Lower lobe of right lung (tissue), 2 donors: ENCODE results near the gene APMAP. TPM values are rescaled to one million over a fixed set of nuclear protein-coding genes. Genes with fewer than 3 reads are reported as not detected.

Source experiments
- ATAC-seq, 2 donors: fragments of 200-7000 bp; cut with Tn5 transposase; one replicate each; pipeline ENCODE4 v1.9.1; 2020 to 2022; ENCODE audit warnings: mild to moderate bottlenecking in 2 of 2, moderate library complexity in 2 of 2
- DNase-seq: peaks from one replicate; pipeline ENCODE4 v3.0.0-alpha.2; 2020
- H3K27ac ChIP-seq: fragments of 200-600 bp; one replicate; pipeline ENCODE4 v1.8.0; 2022
- H3K27me3 ChIP-seq: fragments of 200-600 bp; one replicate; pipeline ENCODE4 v1.8.0; 2022; ENCODE audit warnings: low read depth
- H3K36me3 ChIP-seq: fragments of 200-600 bp; one replicate; pipeline ENCODE4 v1.8.0; 2022; ENCODE audit warnings: mild to moderate bottlenecking
- H3K4me1 ChIP-seq: fragments of 200-600 bp; one replicate; pipeline ENCODE4 v1.8.0; 2022
- H3K4me3 ChIP-seq: fragments of 200-600 bp; one replicate; pipeline ENCODE4 v1.8.0; 2022; ENCODE audit warnings: mild to moderate bottlenecking
- H3K9me3 ChIP-seq: fragments of 200-600 bp; one replicate; pipeline ENCODE4 v1.8.0; 2022
- CTCF ChIP-seq: fragments of 200-600 bp; IDR thresholded peaks from one replicate; pipeline ENCODE4 v1.8.0; 2022; ENCODE audit warnings: antibody characterized with exemption, mild to moderate bottlenecking
- intact Hi-C: fragments of 100-400 bp; cut with DNase I; formaldehyde crosslinking; loops from one replicate; pipeline ENCODE4 v1.11.0; 2022
- total RNA-seq: library from RNA; stranded (reverse); fragmentation: NEBNext Ultra II Directional; extraction: Animal tissue kit (Norgen Biotek cat#: 25700); gene quantifications from one replicate; pipeline ENCODE4 v1.2.1, GENCODE V29; 2021
- donor health status: DM: no; HTN: yes; CAD: no; lungs with severe emphysema.

The APMAP gene
- total RNA-seq, 1 donor from 2014 or later, result 82.9 TPM

GRCh38 chr20:24984961-24985640 lies 7.5 kb downstream of the APMAP start:
- intact Hi-C loops, result no loop called here
- Histone ChIP-seq H3K36me3 (peaks cover 24% of the 10 kb centered on the region), H3K4me3 (no peak overlapping the region), H3K27ac (peak overlapping the region; percentile 60), H3K9me3 (no peaks in the 10 kb centered on the region), H3K27me3 (no peaks in the 10 kb centered on the region), H3K4me1 (peaks cover 42% of the 10 kb centered on the region)
- TF ChIP-seq CTCF, result no peak
- ATAC-seq, result peak; percentile 54 to 55
- DNase-seq, result no peak

GRCh38 chr20:24983896-24984295 lies 8.7 kb downstream of the APMAP start:
- Histone ChIP-seq H3K27ac (no peak overlapping the region), H3K36me3 (peaks cover 27% of the 10 kb centered on the region), H3K4me3 (no peak overlapping the region), H3K9me3 (no peaks in the 10 kb centered on the region), H3K4me1 (peaks cover 42% of the 10 kb centered on the region), H3K27me3 (no peaks in the 10 kb centered on the region)
- TF ChIP-seq CTCF, result no peak
- no peak for ATAC-seq
- intact Hi-C loops, result no loop called here
- DNase-seq, result no peak

GRCh38 chr20:24981790-24982189 lies 10.8 kb downstream of the APMAP start:
- H3K27ac ChIP-seq, result no peak overlapping the region
- peaks cover 46% of the 10 kb centered on the region for H3K36me3 ChIP-seq
- H3K4me1 ChIP-seq, result peaks cover 36% of the 10 kb centered on the region
- ATAC-seq, result peak; percentile 54 to 79
- TF ChIP-seq CTCF, result no peak
- H3K27me3 ChIP-seq, result no peaks in the 10 kb centered on the region
- DNase-seq, result peak; percentile 78
- no peak overlapping the region for H3K4me3 ChIP-seq
- intact Hi-C loops, result no loop called here
- H3K9me3 ChIP-seq, result no peaks in the 10 kb centered on the region

GRCh38 chr20:24981282-24981681 lies 11.3 kb downstream of the APMAP start:
- Histone ChIP-seq H3K27me3 (no peaks in the 10 kb centered on the region), H3K9me3 (peaks cover 4% of the 10 kb centered on the region), H3K4me3 (no peak overlapping the region), H3K36me3 (peaks cover 51% of the 10 kb centered on the region), H3K4me1 (peaks cover 31% of the 10 kb centered on the region), H3K27ac (no peak overlapping the region)
- ATAC-seq (no peak), DNase-seq (no peak)
- no peak for TF ChIP-seq CTCF
- intact Hi-C loops, result no loop called here

GRCh38 chr20:24980291-24981053 lies 12.1 kb downstream of the APMAP start:
- Histone ChIP-seq H3K27ac (no peak overlapping the region), H3K36me3 (peaks cover 52% of the 10 kb centered on the region), H3K4me3 (no peak overlapping the region), H3K4me1 (peaks cover 22% of the 10 kb centered on the region), H3K27me3 (no peaks in the 10 kb centered on the region), H3K9me3 (peaks cover 5% of the 10 kb centered on the region)
- intact Hi-C loops, result no loop called here
- no peak for ATAC-seq
- TF ChIP-seq CTCF, result no peak
- peak; percentile 59 for DNase-seq
